ENCODE results near the gene SCMH1.

The SCMH1 gene

DNA sequence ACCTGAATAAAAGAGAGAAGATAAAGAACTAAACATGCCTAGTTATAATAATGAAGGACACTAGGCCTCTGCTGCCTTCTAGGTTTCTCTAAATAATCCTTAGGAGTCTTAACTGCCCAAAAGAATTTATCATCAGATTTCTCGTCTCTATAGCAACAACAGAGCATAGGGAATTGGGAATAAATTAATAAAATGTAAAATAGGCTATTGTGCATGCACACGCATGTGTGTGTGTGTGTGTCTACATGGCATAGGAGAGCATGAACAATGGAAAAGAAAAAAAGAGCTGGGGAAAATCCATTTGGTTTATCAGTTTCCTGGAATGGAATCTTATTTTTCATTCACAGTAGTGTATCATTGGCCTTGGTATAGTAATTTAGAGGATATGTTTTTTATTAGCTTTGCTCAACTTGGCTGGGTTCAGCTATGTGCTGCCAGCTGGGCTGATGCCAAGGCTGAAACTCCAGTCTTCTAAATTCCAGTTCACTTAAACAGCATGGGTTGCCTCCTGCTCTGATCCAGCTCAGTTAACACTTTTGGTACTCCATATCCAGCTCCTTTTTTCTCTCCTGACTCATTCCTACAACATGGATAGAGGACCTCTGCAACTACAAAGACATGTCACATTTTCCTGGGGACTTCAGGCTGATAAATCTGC, 140.0 kb downstream of the SCMH1 start:
- DNase-seq (ENCODE audit: low read depth in 3 of 3, low spot score in 1 of 3): no peak

GRCh38 chr1:41101076-41101475, 141.0 kb downstream of the SCMH1 start:
- DNase-seq (ENCODE audit: low read depth in 3 of 3, low spot score in 1 of 3): no peak

DNA sequence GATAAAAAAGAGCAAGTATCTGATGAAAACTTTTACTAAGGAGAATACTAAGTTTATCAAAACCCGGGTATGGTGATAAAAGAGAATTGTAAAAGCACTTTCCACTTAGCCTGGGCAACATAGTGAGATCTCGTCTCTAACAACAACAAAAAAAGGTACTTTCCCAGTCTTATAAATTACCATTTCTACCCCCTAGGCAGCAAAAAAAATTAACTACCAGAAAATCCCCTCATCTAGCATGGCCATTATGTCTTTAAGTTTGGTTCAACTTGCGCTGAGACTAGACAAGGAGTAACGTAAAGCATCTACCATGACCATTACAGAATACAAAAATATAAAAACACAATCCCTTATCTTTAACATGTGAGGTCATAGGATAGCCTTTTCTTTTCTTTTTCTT, 141.9 kb downstream of the SCMH1 start:
- DNase-seq (ENCODE audit: low read depth in 3 of 3, low spot score in 1 of 3): no peak

DNA sequence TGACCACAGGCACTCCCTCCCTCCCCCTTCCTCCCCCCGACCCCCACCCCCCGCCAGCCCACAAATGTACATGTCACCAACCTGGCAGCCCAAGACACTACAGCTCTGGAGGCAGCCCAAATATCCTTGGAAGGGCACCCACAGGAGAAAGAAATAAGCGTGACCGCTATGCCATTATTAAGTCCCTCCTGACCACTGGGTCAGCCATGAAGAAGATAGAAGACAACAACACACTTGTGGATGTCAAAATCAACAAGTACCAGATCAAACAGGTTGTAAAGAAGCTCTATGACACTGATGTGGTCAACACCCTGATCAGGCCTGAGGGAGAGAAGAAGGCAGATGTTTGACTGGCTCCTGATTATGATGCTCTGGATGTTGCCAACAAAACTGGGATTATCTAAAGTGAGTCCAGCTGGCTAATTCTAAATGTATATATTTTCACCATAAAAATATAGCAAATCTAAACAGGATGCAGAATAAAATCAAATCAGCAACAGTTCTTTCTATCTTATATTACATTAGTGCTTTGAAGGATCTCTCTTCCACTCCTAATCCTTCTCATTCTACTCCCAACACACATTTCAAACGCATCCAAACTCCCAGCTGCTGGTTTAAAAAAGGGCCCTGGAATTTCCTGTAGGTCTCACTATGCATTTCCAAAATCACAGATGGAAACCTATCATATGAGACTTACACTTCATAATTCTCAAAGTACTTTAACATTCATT, 143.2 kb downstream of the SCMH1 start:
- no peak for DNase-seq (ENCODE audit: low read depth in 3 of 3, low spot score in 1 of 3)

- DNase-seq (ENCODE audit: low read depth in 3 of 3, low spot score in 1 of 3): no peak
These were observed 145.0 kb downstream of the SCMH1 start for GRCh38 chr1:41097105-41097504.

DNA sequence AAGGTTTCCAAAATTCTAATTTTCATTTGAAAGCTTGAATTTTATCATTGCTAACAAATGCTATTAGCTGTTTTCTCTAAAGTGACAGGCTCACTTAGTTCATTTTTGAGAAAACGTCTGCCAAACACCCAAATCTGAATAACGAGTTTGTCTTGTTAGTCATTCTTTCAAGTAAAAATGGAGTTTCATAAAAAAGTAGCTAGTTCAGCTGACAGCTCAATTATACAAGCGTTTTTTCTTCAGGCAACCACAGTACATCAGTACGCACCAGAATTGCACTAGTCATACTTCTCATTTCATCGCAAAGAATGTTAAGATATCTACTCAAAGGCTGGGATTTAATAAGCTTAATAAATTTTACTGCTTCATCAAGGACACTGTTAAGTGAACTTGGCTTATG, 148.3 kb downstream of the SCMH1 start:
- DNase-seq (ENCODE audit: low read depth in 3 of 3, low spot score in 1 of 3): no peak

- no peak for DNase-seq (ENCODE audit: low read depth in 3 of 3, low spot score in 1 of 3)
These were observed 155.2 kb downstream of the SCMH1 start for GRCh38 chr1:41086921-41087320.

GRCh38 chr1:41078616-41079015, 163.5 kb downstream of the SCMH1 start:
- no peak for DNase-seq (ENCODE audit: low read depth in 3 of 3, low spot score in 1 of 3)

GRCh38 chr1:41078193-41078592, 163.9 kb downstream of the SCMH1 start:
- no peak for DNase-seq (ENCODE audit: low read depth in 3 of 3, low spot score in 1 of 3)

GRCh38 chr1:41073971-41074370, 168.1 kb downstream of the SCMH1 start:
- DNase-seq (ENCODE audit: low read depth in 3 of 3, low spot score in 1 of 3): no peak

DNA sequence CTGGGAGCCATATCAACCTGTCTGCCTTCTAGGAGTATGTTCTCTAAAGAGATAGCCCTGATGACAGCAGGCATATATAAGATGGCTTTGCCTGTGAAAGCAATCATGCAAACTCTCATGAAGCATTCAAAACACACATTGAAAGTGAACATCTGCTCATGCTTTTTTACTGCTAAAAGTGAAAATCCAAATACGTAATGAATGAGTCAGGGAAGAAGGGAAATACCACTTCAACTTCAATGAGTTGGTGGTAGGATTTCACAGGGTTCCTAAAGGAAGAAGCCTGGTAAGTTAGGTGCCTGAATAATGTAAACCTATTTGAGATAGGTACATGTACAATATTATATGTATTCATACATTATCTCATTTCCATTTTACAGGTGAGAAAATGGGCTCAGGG, 170.1 kb downstream of the SCMH1 start:
- DNase-seq (ENCODE audit: low read depth in 3 of 3, low spot score in 1 of 3): no peak

DNA sequence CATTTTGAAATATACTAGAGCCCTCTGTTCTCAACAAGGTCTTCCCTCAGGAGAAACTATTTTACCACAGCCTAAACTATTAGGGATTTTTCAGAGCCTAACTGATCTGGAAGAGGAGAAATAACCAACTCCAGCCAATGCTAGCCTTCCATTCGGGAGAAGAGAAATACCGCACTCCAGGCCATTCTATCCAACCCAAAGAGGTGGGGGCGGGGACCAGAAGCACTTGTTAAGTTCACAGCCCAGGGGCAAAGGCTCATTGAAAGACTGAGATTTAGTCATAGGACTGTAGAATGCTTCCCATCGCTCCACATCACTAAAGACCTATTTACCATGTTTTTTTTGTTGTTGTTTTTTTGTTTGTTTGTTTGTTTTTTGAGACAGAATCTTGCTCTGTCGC, 185.2 kb downstream of the SCMH1 start:
- no peak for DNase-seq (ENCODE audit: low read depth in 3 of 3, low spot score in 1 of 3)

GRCh38 chr1:41053316-41053715, 188.8 kb downstream of the SCMH1 start:
- no peak for DNase-seq (ENCODE audit: low read depth in 3 of 3, low spot score in 1 of 3)

- no peak for DNase-seq (ENCODE audit: low read depth in 3 of 3, low spot score in 1 of 3)
These were observed 191.1 kb downstream of the SCMH1 start for GRCh38 chr1:41051022-41051421.

DNA sequence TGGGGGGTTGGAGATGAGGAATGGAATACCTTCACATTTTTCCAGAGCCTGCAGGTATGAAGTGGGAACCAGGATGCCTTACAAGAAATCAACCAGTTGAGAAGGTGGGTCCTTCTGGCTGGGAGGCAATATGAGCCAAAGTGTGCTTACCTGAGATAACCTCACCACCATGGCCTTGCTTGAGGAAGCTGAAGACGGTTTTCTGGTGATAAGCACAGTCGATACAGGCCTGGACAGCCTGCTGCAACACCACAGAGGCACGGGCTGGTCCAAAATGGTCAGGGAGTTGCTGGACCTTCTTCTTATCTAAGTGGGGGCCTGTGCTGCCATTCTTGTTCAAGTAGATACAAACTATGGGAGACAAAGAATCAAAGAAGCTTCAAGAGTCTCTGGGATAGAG, 193.6 kb downstream of the SCMH1 start:
- DNase-seq (ENCODE audit: low read depth in 3 of 3, low spot score in 1 of 3): no peak

DNA sequence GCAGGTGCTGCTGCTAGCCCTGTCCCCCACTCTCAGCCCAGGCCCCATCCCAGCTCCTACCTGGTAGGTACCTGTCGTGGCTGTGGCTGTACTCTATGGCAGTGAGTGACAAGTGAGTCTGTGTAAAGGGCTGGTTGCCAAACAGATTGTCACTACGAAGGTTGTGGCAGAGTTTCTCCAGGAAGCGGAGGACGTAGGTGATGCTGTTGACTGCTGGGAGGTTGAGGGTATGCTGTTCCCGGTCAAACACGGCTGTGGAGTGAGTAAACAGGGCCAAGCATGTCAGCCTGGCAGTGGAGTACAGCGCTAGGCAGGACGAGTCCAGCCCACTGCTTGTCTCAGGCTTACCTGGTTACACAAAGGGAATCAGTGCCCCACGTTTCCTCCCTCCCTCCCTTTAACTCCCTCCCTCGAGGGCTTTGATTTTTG, 195.7 kb downstream of the SCMH1 start:
- DNase-seq (ENCODE audit: low read depth in 3 of 3, low spot score in 1 of 3): no peak

DNA sequence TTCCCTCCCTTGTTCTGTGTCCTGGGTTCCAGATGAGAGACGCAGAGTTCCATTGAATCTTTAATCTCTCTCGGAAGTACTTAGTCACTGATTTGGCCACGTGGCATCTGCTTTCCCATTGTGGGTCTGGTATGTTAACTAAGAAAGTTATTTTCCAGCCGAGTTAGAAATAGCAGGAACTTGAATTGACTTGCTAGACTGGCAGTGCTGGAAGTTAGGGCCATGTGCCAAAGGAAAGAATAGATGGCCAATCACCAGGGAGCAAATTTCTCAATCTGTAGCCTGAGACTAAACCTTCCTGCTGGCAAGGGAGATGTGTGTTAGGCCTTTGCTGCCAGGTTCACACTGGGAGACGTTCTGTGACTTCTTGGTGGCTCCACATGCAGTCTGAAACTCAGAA, 196.4 kb downstream of the SCMH1 start:
- DNase-seq (ENCODE audit: low read depth in 3 of 3, low spot score in 1 of 3): no peak

- no peak for DNase-seq (ENCODE audit: low read depth in 3 of 3, low spot score in 1 of 3)
These were observed 197.9 kb downstream of the SCMH1 start for GRCh38 chr1:41044187-41044586.

- DNase-seq (ENCODE audit: low read depth in 3 of 3, low spot score in 1 of 3): no peak
These were observed 200.4 kb downstream of the SCMH1 start for GRCh38 chr1:41041614-41042270.

GRCh38 chr1:41038110-41038509, 204.0 kb downstream of the SCMH1 start:
- no peak for DNase-seq (ENCODE audit: low read depth in 3 of 3, low spot score in 1 of 3)

DNA sequence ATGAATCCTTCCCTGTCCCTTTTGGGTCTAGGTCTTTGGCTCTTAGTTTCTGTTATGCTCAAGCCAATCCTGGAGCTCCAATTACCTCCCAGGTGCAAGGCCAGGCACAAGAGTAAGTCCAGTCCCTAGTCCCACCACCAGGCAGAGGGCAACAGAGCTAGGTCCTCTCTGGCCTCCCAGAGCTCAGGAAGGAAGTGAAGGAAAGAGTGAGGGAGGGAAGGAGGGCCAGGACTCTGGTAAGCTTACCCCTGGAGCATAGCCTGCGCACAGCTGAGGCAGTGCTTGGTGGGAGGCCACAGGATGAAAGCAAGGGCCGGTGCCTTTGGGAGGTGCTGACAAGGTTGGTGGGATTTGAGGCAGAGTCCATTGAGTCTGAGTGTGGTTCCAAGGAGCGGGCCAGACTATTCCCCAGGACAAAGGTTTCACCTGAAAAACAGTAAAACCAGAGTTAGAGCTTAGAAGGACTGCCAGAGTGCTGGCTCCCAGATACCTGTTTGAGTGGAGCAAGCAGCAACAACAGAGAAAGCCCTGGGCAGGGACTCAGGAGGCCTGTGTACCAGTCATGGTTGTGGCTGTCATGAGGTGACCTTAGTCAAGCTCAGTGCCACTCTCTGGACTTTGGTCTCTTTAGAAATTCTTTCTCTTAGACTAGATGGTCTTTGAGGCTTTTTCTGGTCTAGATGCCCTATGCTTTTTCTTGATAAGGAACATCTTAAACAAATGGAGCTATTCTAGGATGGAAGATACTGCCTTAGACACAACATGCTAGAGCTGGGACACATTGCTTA, 204.8 kb downstream of the SCMH1 start:
- DNase-seq (ENCODE audit: low read depth in 3 of 3, low spot score in 1 of 3): no peak

DNA sequence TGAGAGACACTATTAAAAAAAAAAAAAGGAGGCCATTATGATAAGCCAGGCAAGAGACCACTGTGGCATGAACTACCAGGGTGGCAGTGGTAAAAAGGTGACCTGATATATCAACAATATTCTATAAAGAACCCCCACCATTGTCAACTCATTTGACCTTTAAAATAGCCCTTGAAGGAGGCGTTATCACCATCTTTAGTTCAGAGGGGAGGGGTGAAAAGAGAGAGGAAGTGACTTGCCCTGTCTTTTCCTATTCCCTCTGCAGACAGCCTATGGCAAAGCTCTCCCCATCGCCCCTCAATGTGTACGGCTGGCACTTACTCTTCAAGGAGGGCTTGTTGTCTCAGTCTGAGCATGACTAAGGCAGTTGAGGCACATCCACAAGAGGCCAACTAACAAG, 208.8 kb downstream of the SCMH1 start:
- DNase-seq (ENCODE audit: low read depth in 3 of 3, low spot score in 1 of 3): no peak
